Measurements from ENCODE around the gene EYA2. TPM values are rescaled to one million over a fixed set of nuclear protein-coding genes. Genes with fewer than 3 reads are reported as not detected.

The EYA2 gene
- total and polyA plus RNA-seq, 4 donors, result 0.17 to 0.54 (median 0.23) TPM; not detected in 1

GRCh38 chr20:47179267-47179666 is 284.6 kb downstream of the EYA2 start (continued):
- TF ChIP-seq GABPA (IDR thresholded peaks at IDR 0.05 in 1 of 2, conservative IDR thresholded peaks at IDR 0.05 in 1 of 2), result no peak
- no peak for TF ChIP-seq YY1 (IDR thresholded peaks at IDR 0.05)
- no peak for TF ChIP-seq HNF4G (IDR thresholded peaks at IDR 0.05)
- TF ChIP-seq NR2F2 (IDR thresholded peaks at IDR 0.05), result no peak
- no peak for TF ChIP-seq CTCF (IDR thresholded peaks at IDR 0.05; ENCODE audit: low read depth, low read length, missing input control)
- no peak for TF ChIP-seq FOXA2 (IDR thresholded peaks at IDR 0.05)
- no peak for TF ChIP-seq HNF4A (conservative IDR thresholded peaks at IDR 0.05)
- no peak for TF ChIP-seq ZBTB33 (IDR thresholded peaks at IDR 0.05)

GRCh38 chr20:47181056-47181862 is 286.6 kb downstream of the EYA2 start:
- Histone ChIP-seq H3K27me3 (ENCODE audit: control insufficient read depth in 4 of 4, insufficient read depth in 4 of 4, low read length in 3 of 4) (no peaks in the 10 kb centered on the region), H3K9ac (ENCODE audit: low read depth in 1 of 2, low read length in 2 of 2) (no peak overlapping the region), H3K4me1 (ENCODE audit: control insufficient read depth in 4 of 4, insufficient read depth in 4 of 4, low read length in 3 of 4) (no peaks in the 10 kb centered on the region), H3K36me3 (ENCODE audit: control insufficient read depth in 4 of 4, insufficient read depth in 3 of 4, low read depth in 1 of 4, low read length in 3 of 4) (no peaks in the 10 kb centered on the region), H3K27ac (ENCODE audit: low read depth in 1 of 2, low read length in 2 of 2) (no peak overlapping the region), H3K4me3 (ENCODE audit: low read depth in 1 of 3, low read length in 3 of 3) (no peak overlapping the region), H3K9me3 (ENCODE audit: control insufficient read depth in 4 of 4, low read length in 3 of 4) (no peaks in the 10 kb centered on the region)
- DNase-seq (ENCODE audit: low spot score), result no peak
- TF ChIP-seq FOXA2 (IDR thresholded peaks at IDR 0.05) (no peak), NR2F2 (IDR thresholded peaks at IDR 0.05) (no peak), TAF1 (conservative IDR thresholded peaks at IDR 0.05) (no peak), ZBTB33 (IDR thresholded peaks at IDR 0.05) (no peak), RXRA (IDR thresholded peaks at IDR 0.05) (no peak), GABPA (IDR thresholded peaks at IDR 0.05 in 1 of 2, conservative IDR thresholded peaks at IDR 0.05 in 1 of 2) (no peak), HNF4G (IDR thresholded peaks at IDR 0.05) (no peak), REST (IDR thresholded peaks at IDR 0.05) (no peak), MAX (IDR thresholded peaks at IDR 0.05) (no peak), JUND (IDR thresholded peaks at IDR 0.05) (no peak), EGR1 (IDR thresholded peaks at IDR 0.05; ENCODE audit: low read depth in 2 of 2) (no peak)
- 85% methylated on average over 5 of the region's 5 CpGs for WGBS
